Sigmoid colon (tissue), 4 donors: ENCODE data around the gene RPL36AL.

Source experiments
- EP300 ChIP-seq, 4 donors: sonication (generic); formaldehyde crosslinking; IDR thresholded peaks; one replicate each; pipeline ENCODE4 v1.6.1; 2017; ENCODE audit warnings: antibody characterized with exemption in 4 of 4
- TF ChIP-seq, protein P1 (sequence below), 4 experiments: fragments of 450-650 bp in 3 of 4; fragments of 200-600 bp in 1 of 4; IDR thresholded peaks; one replicate each; pipeline ENCODE4 v1.5.1; 2016 to 2019; ENCODE audit warnings: antibody characterized with exemption in 4 of 4, mild to moderate bottlenecking in 3 of 4, moderate library complexity in 2 of 4

DNA sequence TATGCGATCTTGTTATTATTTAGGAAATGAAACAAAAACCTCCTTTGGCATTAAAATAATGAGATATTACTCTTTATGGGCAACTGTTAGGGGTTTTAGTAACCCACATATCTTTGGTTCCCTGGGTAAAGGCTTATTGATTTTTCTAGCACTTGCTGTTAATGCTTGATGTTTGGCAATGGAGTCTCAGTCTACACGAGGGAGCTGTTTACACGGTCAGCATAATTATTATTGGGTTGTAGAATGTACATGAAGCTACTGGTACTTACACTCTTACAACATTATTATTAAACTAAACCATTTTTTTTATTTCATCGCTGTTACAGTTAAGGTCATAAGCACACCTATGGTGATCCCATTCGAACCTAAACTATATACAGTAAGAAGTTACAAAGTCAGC is 46.4 kb downstream of the RPL36AL start:
- no peak for TF ChIP-seq EP300 (IDR thresholded peaks at IDR 0.05)
- TF ChIP-seq, protein P1, sequence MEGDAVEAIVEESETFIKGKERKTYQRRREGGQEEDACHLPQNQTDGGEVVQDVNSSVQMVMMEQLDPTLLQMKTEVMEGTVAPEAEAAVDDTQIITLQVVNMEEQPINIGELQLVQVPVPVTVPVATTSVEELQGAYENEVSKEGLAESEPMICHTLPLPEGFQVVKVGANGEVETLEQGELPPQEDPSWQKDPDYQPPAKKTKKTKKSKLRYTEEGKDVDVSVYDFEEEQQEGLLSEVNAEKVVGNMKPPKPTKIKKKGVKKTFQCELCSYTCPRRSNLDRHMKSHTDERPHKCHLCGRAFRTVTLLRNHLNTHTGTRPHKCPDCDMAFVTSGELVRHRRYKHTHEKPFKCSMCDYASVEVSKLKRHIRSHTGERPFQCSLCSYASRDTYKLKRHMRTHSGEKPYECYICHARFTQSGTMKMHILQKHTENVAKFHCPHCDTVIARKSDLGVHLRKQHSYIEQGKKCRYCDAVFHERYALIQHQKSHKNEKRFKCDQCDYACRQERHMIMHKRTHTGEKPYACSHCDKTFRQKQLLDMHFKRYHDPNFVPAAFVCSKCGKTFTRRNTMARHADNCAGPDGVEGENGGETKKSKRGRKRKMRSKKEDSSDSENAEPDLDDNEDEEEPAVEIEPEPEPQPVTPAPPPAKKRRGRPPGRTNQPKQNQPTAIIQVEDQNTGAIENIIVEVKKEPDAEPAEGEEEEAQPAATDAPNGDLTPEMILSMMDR (IDR thresholded peaks at IDR 0.05) = no peak
